IPS-18c (cell line): ENCODE results near the gene AGXT.

Source experiments
- H3K4me3 ChIP-seq: 2 replicates; pipeline ENCODE4 v1.7.0; 2013; ENCODE audit warnings: low read depth, mild to moderate bottlenecking, low read length, moderate library complexity; ENCODE audit not compliant: insufficient read depth
- H3K9me3 ChIP-seq: one replicate; pipeline ENCODE4 v1.6.1; 2013; ENCODE audit warnings: mild to moderate bottlenecking, low read length, moderate library complexity; ENCODE audit not compliant: control insufficient read depth, insufficient read depth

AGXT gene

GRCh38 chr2:240875228-240876034, 6.8 kb downstream of the AGXT start:
- Histone ChIP-seq H3K4me3 (no peak overlapping the region), H3K9me3 (no peaks in the 10 kb centered on the region)

- H3K4me3 ChIP-seq = no peak overlapping the region
Measured at GRCh38 chr2:240876035-240876474, 7.4 kb downstream of the AGXT start.

GRCh38 chr2:240876475-240877251, 8.0 kb downstream of the AGXT start:
- H3K4me3 ChIP-seq = no peak overlapping the region
- H3K9me3 ChIP-seq = no peaks in the 10 kb centered on the region

More at GRCh38 chr2:240876035-240876474, 7.4 kb downstream of the AGXT start:
- H3K9me3 ChIP-seq = no peaks in the 10 kb centered on the region

GRCh38 chr2:240877460-240878340, 9.1 kb downstream of the AGXT start:
- Histone ChIP-seq H3K4me3 (no peak overlapping the region), H3K9me3 (no peaks in the 10 kb centered on the region)

- no peaks in the 10 kb centered on the region for H3K9me3 ChIP-seq
- no peak overlapping the region for H3K4me3 ChIP-seq
Measured at GRCh38 chr2:240878341-240878936, 9.8 kb downstream of the AGXT start.

GRCh38 chr2:240879105-240879504, 10.5 kb downstream of the AGXT start:
- no peak overlapping the region for H3K4me3 ChIP-seq
- no peaks in the 10 kb centered on the region for H3K9me3 ChIP-seq

GRCh38 chr2:240881913-240882312, 13.3 kb downstream of the AGXT start:
- Histone ChIP-seq H3K9me3 (no peaks in the 10 kb centered on the region), H3K4me3 (no peak overlapping the region)

GRCh38 chr2:240884221-240884620, 15.6 kb downstream of the AGXT start:
- Histone ChIP-seq H3K4me3 (no peak overlapping the region), H3K9me3 (no peaks in the 10 kb centered on the region)

- Histone ChIP-seq H3K4me3 (no peak overlapping the region), H3K9me3 (no peaks in the 10 kb centered on the region)
Measured at GRCh38 chr2:240884745-240885144, 16.1 kb downstream of the AGXT start.

- Histone ChIP-seq H3K9me3 (no peaks in the 10 kb centered on the region), H3K4me3 (no peak overlapping the region)
Measured at GRCh38 chr2:240885566-240885965, 16.9 kb downstream of the AGXT start.

GRCh38 chr2:240886023-240886565, 17.5 kb downstream of the AGXT start:
- H3K4me3 ChIP-seq = no peak overlapping the region
- H3K9me3 ChIP-seq = no peaks in the 10 kb centered on the region

GRCh38 chr2:240886678-240887609, 18.3 kb downstream of the AGXT start:
- Histone ChIP-seq H3K9me3 (no peaks in the 10 kb centered on the region), H3K4me3 (no peak overlapping the region)

- no peaks in the 10 kb centered on the region for H3K9me3 ChIP-seq
- H3K4me3 ChIP-seq = no peak overlapping the region
Measured at GRCh38 chr2:240887631-240888030, 19.0 kb downstream of the AGXT start.

GRCh38 chr2:240888130-240888889, 19.7 kb downstream of the AGXT start:
- H3K4me3 ChIP-seq = no peak overlapping the region
- no peaks in the 10 kb centered on the region for H3K9me3 ChIP-seq

GRCh38 chr2:240888890-240889573, 20.4 kb downstream of the AGXT start:
- Histone ChIP-seq H3K4me3 (no peak overlapping the region), H3K9me3 (no peaks in the 10 kb centered on the region)
